ENCODE measurements around the gene GRID1.
A peak's percentile ranks its signal among the peaks of the same experiment; 100 is the strongest.

The GRID1 gene

GRCh38 chr10:86084585-86084984 lies 282.0 kb downstream of the GRID1 start:
- no peak for DNase-seq (ENCODE audit: low spot score)
- no peak for ATAC-seq (ENCODE audit: low read depth)
- H3K27ac ChIP-seq (ENCODE audit: poor library complexity, severe bottlenecking), result no peak overlapping the region
- TF ChIP-seq CTCF (IDR thresholded peaks at IDR 0.05; ENCODE audit: poor library complexity, severe bottlenecking), result no peak
- no peak overlapping the region for H3K4me3 ChIP-seq (ENCODE audit: severe bottlenecking)
- no peaks in the 10 kb centered on the region for H3K36me3 ChIP-seq (ENCODE audit: low read depth)
- H3K4me1 ChIP-seq (ENCODE audit: insufficient read depth, poor library complexity, severe bottlenecking), result no peaks in the 10 kb centered on the region
- H3K9me3 ChIP-seq (ENCODE audit: severe bottlenecking), result no peaks in the 10 kb centered on the region
- no peaks in the 10 kb centered on the region for H3K27me3 ChIP-seq (ENCODE audit: insufficient read depth, poor library complexity, severe bottlenecking)

- H3K9me3 ChIP-seq (ENCODE audit: severe bottlenecking), result no peaks in the 10 kb centered on the region
- H3K36me3 ChIP-seq (ENCODE audit: low read depth), result no peaks in the 10 kb centered on the region
- no peak overlapping the region for H3K27ac ChIP-seq (ENCODE audit: poor library complexity, severe bottlenecking)
- H3K27me3 ChIP-seq (ENCODE audit: insufficient read depth, poor library complexity, severe bottlenecking), result no peaks in the 10 kb centered on the region
- no peak for TF ChIP-seq CTCF (IDR thresholded peaks at IDR 0.05; ENCODE audit: poor library complexity, severe bottlenecking)
- H3K4me1 ChIP-seq (ENCODE audit: insufficient read depth, poor library complexity, severe bottlenecking), result no peaks in the 10 kb centered on the region
- H3K4me3 ChIP-seq (ENCODE audit: severe bottlenecking), result no peak overlapping the region
- DNase-seq (ENCODE audit: low spot score) (no peak), ATAC-seq (ENCODE audit: low read depth) (no peak)
Observed at GRCh38 chr10:86083664-86084175, 282.9 kb downstream of the GRID1 start.

GRCh38 chr10:86083206-86083605 lies 283.4 kb downstream of the GRID1 start:
- no peak overlapping the region for H3K27ac ChIP-seq (ENCODE audit: poor library complexity, severe bottlenecking)
- DNase-seq (ENCODE audit: low spot score) (no peak), ATAC-seq (ENCODE audit: low read depth) (no peak)
- no peaks in the 10 kb centered on the region for H3K9me3 ChIP-seq (ENCODE audit: severe bottlenecking)
- H3K27me3 ChIP-seq (ENCODE audit: insufficient read depth, poor library complexity, severe bottlenecking), result no peaks in the 10 kb centered on the region
- H3K36me3 ChIP-seq (ENCODE audit: low read depth), result no peaks in the 10 kb centered on the region
- no peaks in the 10 kb centered on the region for H3K4me1 ChIP-seq (ENCODE audit: insufficient read depth, poor library complexity, severe bottlenecking)
- TF ChIP-seq CTCF (IDR thresholded peaks at IDR 0.05; ENCODE audit: poor library complexity, severe bottlenecking), result no peak
- no peak overlapping the region for H3K4me3 ChIP-seq (ENCODE audit: severe bottlenecking)

- Histone ChIP-seq H3K36me3 (ENCODE audit: low read depth) (no peaks in the 10 kb centered on the region), H3K4me3 (ENCODE audit: severe bottlenecking) (no peak overlapping the region), H3K4me1 (ENCODE audit: insufficient read depth, poor library complexity, severe bottlenecking) (no peaks in the 10 kb centered on the region), H3K27ac (ENCODE audit: poor library complexity, severe bottlenecking) (no peak overlapping the region), H3K27me3 (ENCODE audit: insufficient read depth, poor library complexity, severe bottlenecking) (no peaks in the 10 kb centered on the region), H3K9me3 (ENCODE audit: severe bottlenecking) (no peaks in the 10 kb centered on the region)
- ATAC-seq (ENCODE audit: low read depth), result no peak
- DNase-seq (ENCODE audit: low spot score), result no peak
- no peak for TF ChIP-seq CTCF (IDR thresholded peaks at IDR 0.05; ENCODE audit: poor library complexity, severe bottlenecking)
Observed at GRCh38 chr10:86082556-86082955, 284.0 kb downstream of the GRID1 start.

- TF ChIP-seq CTCF (IDR thresholded peaks at IDR 0.05; ENCODE audit: poor library complexity, severe bottlenecking), result no peak
- Histone ChIP-seq H3K4me1 (ENCODE audit: insufficient read depth, poor library complexity, severe bottlenecking) (no peaks in the 10 kb centered on the region), H3K9me3 (ENCODE audit: severe bottlenecking) (no peaks in the 10 kb centered on the region), H3K27me3 (ENCODE audit: insufficient read depth, poor library complexity, severe bottlenecking) (no peaks in the 10 kb centered on the region), H3K36me3 (ENCODE audit: low read depth) (no peaks in the 10 kb centered on the region), H3K4me3 (ENCODE audit: severe bottlenecking) (no peak overlapping the region), H3K27ac (ENCODE audit: poor library complexity, severe bottlenecking) (no peak overlapping the region)
- ATAC-seq (ENCODE audit: low read depth) (peak; percentile 36; the same call in 2 of the 3 replicates), DNase-seq (ENCODE audit: low spot score) (no peak)
Observed at GRCh38 chr10:86079088-86079487, 287.5 kb downstream of the GRID1 start.
